GM19328 (cell line): ENCODE measurements around the gene IBTK.
A peak's percentile ranks its signal among the peaks of the same experiment; 100 is the strongest.
"Not testable (repeated sequence)": the region's sequence is repeated elsewhere in the genome, so short reads cannot be mapped to it uniquely, and the experiment has no call there.

Experiments
- ATAC-seq: cut with Tn5 transposase; IDR thresholded peaks from one replicate; pipeline ENCODE4 v1.9.1; 2021; ENCODE audit warnings: mild to moderate bottlenecking, moderate library complexity; ENCODE audit not compliant: unreplicated experiment

IBTK gene, protein sequence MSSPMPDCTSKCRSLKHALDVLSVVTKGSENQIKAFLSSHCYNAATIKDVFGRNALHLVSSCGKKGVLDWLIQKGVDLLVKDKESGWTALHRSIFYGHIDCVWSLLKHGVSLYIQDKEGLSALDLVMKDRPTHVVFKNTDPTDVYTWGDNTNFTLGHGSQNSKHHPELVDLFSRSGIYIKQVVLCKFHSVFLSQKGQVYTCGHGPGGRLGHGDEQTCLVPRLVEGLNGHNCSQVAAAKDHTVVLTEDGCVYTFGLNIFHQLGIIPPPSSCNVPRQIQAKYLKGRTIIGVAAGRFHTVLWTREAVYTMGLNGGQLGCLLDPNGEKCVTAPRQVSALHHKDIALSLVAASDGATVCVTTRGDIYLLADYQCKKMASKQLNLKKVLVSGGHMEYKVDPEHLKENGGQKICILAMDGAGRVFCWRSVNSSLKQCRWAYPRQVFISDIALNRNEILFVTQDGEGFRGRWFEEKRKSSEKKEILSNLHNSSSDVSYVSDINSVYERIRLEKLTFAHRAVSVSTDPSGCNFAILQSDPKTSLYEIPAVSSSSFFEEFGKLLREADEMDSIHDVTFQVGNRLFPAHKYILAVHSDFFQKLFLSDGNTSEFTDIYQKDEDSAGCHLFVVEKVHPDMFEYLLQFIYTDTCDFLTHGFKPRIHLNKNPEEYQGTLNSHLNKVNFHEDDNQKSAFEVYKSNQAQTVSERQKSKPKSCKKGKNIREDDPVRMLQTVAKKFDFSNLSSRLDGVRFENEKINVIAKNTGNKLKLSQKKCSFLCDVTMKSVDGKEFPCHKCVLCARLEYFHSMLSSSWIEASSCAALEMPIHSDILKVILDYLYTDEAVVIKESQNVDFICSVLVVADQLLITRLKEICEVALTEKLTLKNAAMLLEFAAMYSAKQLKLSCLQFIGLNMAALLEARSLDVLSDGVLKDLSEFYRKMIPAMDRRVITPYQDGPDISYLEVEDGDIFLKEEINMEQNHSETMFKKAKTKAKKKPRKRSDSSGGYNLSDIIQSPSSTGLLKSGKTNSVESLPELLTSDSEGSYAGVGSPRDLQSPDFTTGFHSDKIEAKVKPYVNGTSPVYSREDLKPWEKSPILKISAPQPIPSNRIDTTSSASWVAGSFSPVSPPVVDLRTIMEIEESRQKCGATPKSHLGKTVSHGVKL (N-terminal part only)

DNA sequence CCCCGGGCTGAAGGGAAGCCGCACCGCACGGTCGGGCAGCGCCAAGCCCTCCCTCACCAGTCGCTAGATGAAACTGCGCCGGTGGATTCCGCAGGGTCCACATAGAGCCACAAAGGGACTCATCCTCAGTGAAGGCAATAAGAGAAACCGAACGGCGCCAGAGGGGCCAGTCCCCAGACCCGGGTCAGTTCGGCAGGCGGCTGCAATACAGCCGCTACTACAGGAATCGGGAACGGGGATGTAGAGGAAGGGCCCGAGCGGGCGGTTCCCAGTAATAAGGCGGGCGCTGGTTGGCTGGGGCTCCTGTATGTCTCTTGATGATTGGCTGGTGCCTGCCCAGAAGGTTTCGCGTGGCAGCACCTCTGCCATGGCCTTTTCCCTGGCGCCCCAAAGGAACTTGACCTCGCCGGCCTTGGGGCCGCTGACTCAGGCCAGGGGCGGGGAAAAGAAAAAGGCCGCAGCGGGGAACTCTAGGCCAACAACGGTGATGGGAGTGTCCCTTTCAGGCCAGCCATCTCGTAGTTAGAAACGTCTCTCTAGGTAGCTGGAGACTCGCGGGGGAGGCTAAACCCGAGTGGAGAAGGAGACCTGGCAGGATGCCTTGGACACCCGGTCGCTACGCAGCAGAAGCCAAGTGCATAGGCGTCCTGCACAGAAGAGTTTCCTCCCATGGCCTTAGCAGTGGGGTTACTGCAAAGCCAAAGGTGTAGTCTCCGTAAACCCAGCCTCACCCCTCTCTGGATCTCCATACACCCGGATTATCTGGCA lies at the start of gene IBTK:
IBTK (minus strand) TSS at position 240 of the 768 bp plus-strand sequence. CDS start 7,258 bp downstream, outside the sequence.
- peak; percentile 91 for ATAC-seq

DNA sequence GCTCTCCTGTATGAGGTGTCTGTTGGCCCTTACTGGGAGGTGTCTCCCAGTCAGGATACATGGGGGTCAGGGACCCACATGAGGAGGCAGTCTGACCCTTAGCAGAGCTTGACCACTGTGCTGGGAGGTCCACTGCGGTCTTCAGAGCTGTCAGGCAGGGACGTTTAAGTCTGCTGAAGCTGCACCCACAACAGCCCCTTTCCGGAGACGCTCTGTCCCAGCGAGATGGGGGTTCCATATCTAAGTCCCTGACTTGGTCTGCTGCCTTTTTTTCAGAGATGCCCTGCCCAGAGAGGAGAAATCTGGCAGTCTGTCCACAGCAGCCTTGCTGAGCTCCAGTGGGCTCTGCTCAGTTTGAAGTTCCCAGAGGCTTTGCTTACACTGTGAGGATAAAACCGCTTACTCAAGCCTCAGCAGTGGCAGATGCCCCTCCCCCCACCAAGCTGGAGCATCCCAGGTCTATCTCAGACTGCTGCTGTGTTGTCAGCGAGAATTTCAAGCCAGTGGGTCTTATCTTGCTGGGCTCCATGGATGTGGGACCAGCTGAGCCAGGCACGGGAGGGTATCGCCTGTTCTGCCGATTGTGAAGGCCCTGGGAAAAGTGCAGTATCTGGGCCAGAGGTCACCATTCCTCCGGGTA lies 36.3 kb upstream of the IBTK start:
- no peak for ATAC-seq

DNA sequence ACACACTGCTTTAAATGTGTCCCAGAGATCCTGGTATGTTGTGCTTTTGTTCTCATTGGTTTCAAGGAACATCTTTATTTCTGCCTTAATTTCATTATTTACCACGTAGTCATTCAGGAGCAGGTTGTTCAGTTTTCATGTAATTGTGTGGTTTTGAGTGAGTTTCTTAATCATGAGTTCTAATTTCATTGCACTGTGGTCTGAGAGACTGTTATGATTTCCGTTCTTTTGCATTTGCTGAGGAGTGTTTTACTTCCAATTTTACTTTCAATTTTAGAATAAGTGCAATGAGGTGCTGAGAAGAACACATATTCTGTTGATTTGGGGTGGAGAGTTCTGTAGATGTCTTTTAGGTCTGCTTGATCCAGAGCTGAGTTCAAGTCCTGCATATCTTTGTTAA lies 34.0 kb upstream of the IBTK start:
- ATAC-seq = not testable (repeated sequence)

GRCh38 chr6:82277686-82278085 lies 30.1 kb upstream of the IBTK start:
- no peak for ATAC-seq

DNA sequence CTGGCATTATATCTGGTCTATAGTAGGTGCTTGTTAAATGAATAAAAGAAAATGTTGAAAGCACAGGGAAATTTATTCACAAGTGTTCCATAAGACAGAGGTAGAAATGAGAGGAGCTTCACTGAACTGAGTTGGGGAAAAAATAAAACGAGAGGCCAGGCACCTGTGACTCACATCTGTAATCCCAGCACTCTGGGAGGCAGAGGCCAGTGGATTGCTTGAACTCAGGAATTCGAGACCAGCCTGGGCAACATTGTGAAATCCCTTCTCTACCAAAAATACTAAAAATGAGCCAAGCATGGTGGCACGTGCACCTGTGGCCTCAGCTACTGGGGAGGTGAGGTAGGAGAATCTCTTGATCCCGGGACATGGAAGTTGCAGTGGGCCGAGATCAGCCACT lies 28.1 kb upstream of the IBTK start:
- ATAC-seq = no peak

DNA sequence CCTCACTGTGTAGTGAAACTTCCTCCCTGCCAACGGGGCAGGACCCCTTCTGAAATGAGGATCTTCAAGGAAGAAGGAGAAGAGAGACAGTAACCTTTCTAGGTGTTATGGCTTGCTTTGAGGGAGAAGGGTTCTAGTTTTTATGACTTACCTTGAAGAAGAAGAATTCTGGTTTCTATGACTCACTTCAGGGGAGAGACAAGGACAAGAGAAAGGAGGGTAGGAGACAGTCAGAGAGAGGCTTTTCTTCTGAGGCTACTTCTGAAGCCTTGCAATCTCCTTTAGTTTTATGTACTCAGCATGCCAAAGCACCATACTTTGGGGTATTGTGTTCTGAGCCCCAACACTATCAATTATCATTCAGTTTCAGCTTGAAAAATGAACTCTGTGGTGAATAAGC lies 25.8 kb upstream of the IBTK start:
- ATAC-seq = no peak

DNA sequence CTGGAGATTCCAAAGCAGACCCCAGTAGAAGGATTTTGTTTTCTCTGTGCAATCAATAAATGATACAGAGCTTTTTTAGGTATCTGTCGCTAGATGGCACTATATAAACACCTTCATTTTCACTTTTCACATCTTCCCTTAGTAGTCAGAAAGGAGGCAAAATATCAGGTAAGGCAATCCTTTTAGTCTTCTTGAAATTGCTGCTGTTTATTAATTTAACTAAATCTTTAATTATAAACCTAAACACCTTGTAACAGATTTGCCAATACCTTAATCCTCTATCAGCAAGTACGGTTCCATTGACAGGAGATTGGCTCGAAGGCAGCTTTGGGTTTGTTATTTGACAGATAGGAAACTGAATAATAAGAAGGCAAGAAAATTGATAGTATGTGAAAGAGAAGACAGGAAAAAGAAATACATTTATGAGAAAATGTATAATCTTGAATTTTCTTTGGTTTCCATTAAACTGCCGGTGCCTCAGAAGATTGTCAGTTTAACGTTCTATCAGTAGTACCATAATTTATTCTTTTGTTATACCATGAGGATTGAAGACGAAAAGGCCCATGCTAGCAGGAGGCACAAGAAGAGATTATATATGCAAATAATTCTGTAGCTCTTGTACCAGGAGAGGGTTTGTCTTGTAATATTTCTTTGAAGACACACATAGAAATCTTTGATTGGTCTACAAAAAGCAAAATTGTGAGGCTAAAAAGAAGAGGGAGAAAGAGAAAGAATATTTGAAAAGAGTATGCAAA lies 23.5 kb upstream of the IBTK start:
- no peak for ATAC-seq

DNA sequence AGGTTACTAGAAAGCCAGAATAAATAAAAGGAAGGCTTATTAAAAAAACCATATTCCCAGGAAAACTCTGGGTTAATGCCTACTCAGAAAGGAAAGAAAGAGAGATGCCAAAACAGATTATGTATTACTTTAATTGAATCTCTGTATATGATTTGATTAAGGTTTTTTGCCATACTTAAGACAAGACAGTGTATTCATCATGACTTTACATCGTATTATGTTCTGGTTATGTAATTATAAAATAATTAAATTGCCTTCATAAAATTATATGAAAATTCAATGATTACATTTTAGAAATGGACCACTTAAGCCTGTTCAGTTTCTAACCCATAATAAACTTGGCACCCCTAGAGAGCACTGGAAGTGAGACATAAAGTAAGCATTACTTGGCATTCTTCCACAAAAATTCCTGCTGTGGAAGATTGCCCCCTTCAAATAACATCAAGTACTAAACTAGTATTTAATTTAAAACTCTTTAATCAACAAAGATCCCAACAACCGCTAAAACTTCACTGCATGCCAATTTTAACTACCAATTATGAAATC lies 20.8 kb upstream of the IBTK start:
- ATAC-seq = no peak

DNA sequence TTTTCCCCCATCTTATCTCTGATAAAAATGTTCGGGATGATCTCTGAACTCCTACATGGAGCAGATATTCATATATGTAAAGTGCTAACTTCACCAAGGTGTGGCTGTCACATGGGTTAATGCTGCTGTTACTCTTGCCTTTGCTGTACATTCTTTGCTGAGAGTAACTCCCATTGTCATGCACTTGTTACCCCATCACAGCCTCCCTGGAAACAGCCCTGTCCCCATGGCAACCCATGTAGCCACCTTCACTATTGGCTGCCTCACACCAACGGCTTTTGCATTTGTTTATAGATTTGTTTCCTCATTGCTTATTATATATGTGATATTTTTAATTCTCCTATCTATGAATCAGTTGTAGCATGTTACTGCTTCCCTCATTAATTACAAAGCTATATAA lies 17.3 kb upstream of the IBTK start:
- no peak for ATAC-seq

DNA sequence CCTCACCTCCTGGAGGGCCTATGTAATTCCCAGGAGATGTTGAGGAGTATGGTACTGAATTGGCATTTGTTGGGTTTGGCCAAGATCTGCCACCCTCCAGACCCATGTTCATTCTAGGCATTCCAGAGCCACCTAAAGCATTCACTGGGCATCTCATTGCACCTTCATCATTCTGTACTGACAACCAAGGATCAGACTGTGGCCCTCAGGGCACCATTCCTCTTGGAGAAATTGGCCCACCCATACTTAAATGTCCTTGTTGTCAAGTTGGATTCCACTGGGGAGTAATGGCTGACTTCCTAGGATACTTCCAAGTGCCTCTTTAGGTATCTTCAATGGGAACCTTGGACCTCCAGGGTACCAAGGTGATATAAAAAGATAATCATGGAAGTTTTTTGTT lies 16.8 kb upstream of the IBTK start:
- ATAC-seq = no peak

DNA sequence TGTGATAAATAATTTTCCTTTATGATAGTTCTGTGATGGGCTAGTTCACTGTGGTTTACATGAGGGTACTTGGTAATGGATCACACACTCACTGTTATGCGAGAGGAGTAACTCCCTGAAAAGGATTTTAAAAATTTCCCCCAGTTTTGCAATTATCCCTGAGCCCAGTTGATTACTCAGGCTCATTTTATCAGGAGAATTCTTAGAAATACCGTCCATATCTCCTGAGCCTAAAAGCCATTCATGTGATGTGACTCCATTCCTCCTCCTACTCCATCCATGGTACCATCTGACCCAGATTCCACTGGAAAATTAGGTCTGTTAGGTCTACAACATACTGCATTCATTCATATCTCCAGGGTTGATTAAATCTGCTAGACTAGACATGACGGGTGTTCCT lies 16.4 kb upstream of the IBTK start:
- no peak for ATAC-seq

DNA sequence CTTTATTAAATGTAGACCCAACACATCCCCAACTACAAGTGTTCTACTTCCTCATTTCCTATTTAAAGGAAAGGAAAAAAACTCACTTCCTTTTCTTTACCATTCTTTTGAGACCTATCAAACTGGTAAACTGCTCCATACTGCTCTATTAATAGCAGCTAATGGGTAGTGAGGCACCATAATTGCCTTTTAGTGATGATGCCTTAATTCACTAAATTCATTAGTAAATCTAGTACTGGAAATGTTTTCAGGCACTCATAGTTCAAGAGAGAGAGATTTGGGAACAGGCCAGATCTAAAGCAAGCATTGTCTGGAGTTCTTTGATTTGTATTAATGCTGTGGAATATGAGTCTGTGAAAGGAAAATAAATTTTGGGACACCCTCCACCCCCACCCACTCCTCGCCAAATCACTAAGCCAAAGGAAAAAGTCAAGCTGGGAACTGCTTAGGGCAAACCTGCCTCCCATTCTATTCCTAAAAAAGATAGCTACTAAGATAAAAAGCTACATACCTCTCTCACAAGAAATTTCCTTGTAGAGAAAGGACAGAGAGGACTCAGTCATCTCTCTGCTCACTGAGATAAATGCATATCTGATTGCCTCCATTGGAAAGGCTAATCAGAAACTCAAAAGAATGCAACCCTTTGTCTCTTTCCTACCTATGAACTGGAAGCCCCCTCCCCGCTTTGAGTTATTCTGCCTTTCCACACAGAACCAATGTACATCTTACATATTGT lies 13.6 kb upstream of the IBTK start:
- ATAC-seq = no peak

DNA sequence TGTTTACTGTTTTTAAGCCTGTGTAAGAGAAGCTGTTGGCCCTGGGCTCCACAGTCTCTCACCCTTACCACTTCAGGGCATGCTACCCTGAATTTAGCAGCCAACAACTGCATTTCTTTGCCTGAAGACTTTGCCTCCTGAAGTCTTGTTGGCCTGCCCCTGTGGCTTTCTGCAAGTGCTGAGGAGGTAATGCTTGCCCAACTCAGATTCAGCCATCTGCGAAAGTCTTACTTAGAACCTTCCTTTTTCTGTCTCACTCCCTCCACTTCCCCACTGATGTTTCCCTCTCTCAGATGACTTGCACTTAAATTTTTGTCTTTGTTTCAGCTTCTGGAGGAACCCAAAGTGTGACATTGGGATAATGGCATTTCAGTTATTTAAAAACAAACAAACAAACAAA lies 11.8 kb upstream of the IBTK start:
- ATAC-seq = no peak

DNA sequence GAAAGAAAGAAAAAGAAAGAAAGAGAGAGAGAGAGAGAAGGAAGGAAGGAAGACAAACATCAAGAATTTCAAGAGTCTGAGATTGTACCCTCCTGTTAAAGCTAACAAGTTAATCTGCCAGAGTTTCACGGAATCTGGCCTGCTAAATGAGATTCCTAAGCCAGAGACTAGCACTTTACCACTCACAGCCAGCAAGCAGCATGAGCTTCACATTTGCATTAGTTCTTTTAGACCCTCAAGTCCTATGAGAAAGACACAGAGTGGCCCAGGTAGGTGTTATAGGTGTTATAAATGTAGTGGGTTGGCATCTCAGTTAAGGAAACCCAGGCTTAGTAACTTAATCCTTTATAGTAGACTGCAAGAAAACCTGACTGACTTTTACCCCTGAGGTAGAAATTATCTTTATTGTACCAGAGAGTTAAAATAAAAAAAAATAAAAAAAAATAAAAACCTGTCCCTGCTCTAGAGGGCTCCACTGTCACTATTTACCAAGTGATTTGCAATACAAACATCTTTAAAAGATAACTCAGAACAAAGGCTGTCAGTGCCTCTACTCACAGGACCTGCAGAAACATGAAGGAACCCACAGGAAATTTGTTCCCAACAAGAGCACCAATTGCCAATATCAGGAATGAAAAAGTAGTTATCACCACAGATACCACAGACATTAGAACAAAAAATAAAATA lies 9.7 kb upstream of the IBTK start:
- no peak for ATAC-seq

- not testable (repeated sequence) for ATAC-seq
Measured at GRCh38 chr6:82254722-82255121, 7.2 kb upstream of the IBTK start.

GRCh38 chr6:82251942-82252341 lies 4.4 kb upstream of the IBTK start:
- no peak for ATAC-seq

GRCh38 chr6:82249381-82250253 lies 2.1 kb upstream of the IBTK start:
- ATAC-seq = no peak
